Stimulated activated CD8-positive, alpha-beta memory T cell treated with anti-CD3 and anti-CD28 coated beads, Interleukin-4, amount 100 ng/mL, for 1 hour (primary cell): ENCODE data around the gene SH3PXD2B.
"Not testable (repeated sequence)": the region's sequence is repeated elsewhere in the genome, so short reads cannot be mapped to it uniquely, and the experiment has no call there.

ENCODE experiments used
- DNase-seq, 2 donors: peaks; one replicate each; pipeline ENCODE4 v3.0.0-alpha.2; 2020; ENCODE audit warnings: low read depth in 2 of 2, low spot score in 1 of 2

SH3PXD2B gene

DNA sequence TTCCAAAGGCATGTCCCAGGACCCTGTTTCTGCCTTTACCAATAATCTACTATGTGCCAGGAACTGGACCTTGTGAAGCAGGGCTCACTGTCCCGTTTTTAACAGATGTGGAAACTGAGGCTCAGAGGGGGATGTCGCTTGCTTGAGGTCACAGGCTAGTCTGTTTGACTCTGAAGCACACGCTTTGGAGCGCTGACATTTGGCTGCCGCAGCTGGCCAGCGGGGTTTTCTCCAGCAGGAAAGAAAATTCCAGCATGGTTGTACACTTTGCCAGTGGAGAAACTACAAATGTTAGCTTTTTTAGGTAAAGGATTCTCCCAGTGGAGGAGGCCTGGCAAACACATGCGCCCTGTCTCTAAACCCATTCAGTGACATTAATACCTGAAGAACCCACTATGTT, 50.5 kb downstream of the SH3PXD2B start:
- DNase-seq = no peak

- no peak for DNase-seq
These were observed 51.0 kb downstream of the SH3PXD2B start for GRCh38 chr5:172403189-172403796.

- no peak for DNase-seq
These were observed 51.7 kb downstream of the SH3PXD2B start for GRCh38 chr5:172402531-172403188.

GRCh38 chr5:172402031-172402430, 52.3 kb downstream of the SH3PXD2B start:
- DNase-seq = not testable (repeated sequence)

- no peak for DNase-seq
These were observed 54.5 kb downstream of the SH3PXD2B start for GRCh38 chr5:172399826-172400225.

GRCh38 chr5:172399336-172399735, 55.0 kb downstream of the SH3PXD2B start:
- DNase-seq = no peak

DNA sequence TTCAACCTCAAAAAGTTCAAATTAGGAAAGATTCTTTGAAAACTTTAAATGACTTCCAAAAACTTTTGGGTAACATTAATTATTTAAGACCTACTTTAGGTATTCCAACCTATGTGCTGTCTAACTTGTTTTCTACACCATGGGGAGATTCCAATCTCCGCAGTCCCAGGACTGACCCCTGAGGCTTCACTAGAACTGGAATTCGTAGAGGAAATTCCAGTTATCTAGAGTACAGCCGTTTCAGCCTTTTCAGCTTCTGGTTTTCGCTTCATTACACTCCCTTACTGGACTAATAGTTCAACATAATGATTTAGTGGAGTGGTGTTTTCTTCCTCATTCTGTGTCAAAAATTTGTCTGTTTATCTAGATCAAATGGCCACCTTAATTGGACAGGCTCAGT, 55.7 kb downstream of the SH3PXD2B start:
- not testable (repeated sequence) for DNase-seq

DNA sequence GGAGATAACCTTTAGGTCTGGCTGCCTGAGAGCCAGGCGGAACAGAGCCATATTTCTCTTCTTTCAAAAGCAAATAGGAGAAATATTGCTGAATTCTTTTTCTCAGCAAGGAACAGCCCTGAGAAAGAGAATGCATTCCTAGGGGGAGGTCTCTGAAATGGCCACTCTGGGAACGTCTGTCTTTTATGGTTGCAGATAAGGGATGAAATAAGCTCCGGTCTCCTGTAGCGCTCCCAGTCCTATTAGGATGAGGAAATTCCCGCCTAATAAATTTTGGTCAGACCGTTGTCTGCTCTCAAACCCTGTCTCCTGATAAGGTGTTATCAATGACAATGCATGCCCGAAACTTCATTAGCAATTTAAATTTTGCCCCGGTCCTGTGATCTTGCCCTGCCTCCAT, 57.3 kb downstream of the SH3PXD2B start:
- DNase-seq = not testable (repeated sequence)

DNA sequence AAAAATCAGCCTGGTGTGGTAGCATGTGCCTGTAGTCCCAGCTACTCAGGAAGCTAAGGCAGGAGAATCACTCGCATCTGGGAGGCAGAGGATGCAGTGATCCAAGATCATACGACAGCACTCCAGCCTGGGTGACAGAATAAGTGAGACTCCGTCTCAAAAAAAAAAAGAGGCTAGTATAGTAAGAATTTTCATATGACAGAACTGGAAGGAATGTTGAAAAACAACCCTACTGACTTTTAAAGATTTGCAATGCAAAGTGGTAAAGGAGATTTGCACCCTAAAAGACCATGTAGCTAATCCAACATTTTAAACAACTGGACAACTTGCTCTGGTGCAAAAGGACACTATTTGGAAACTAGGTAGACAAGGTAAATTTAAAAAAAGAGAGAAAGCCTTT, 58.1 kb downstream of the SH3PXD2B start:
- no peak for DNase-seq

DNA sequence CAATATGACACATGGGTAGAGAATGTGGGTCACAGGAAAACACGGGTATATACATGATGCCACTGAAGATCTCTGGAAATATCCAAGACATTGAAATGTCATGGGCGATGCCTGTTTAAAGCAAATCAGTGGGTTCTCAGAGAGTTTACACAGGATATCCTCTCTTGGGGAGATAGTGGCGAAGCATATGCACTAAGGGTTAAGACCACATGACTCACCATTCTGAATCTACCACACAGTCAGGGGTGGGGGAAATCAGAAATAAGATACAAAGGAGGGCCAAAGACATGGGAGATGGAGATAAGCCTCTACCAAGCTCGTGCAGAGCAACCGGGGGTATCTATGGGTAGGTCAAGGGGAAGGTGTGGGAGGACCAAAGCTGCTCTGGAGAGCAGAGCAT, 58.8 kb downstream of the SH3PXD2B start:
- DNase-seq = no peak

- no peak for DNase-seq
These were observed 64.7 kb downstream of the SH3PXD2B start for GRCh38 chr5:172389578-172390112.

GRCh38 chr5:172388246-172388733, 66.0 kb downstream of the SH3PXD2B start:
- no peak for DNase-seq

- DNase-seq = no peak
These were observed 68.6 kb downstream of the SH3PXD2B start for GRCh38 chr5:172385707-172386106.

DNA sequence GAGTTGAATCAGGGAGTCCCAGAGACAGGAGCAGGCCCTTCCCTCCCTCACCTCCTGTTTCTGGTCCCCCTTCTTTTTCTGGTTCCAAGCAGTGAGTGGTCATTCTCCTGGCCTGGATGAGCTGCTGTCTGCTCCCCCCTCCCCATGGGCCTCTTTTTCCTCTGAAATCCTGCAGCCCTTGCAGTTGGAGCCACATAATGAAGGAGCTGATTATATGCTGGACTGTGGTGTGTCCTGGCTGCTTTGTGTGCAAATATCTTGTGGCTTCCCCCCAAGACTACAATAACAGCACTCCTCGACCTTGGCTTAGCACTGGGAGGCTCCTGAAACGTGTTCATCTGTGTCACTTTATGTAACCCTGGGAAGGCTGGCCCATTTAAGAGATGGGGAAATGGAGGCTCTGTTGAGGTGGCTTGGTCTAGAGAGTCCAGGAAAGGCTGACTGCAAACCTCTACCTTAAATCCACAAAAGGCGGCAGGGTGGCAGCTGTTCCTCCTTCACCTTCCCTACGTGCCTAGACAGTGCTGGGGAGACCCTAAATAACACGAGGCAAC, 69.2 kb downstream of the SH3PXD2B start:
- no peak for DNase-seq

DNA sequence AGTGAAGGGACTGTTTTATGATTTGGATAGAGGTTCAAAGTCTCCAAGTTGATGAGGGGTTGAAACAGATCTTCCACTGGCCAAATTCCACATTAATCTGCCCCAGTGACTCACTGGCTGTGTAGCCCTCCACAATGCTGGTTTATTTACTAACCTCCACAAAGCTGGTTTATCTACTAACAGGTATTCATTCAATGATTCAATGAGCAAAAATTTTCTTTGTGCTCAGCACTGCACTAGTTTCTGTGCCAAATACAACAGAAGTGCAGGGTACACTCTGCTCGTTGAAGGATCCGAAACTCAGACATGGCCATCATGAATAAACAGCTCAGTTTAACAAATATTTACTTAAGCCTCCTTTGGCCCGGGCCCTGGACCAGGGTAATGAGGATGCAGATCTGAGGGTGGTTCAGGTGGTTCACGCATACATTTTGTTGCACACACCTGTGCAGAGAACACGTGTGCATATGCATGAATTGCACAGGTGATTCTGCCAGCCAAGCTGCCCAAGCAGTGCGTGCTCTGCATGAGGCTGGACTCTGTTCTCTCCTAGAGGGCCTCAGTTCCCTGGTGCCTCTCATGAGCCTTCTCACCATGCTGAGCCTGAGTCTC, 71.0 kb downstream of the SH3PXD2B start:
- no peak for DNase-seq

- DNase-seq = no peak
These were observed 73.2 kb downstream of the SH3PXD2B start for GRCh38 chr5:172380987-172381643.

DNA sequence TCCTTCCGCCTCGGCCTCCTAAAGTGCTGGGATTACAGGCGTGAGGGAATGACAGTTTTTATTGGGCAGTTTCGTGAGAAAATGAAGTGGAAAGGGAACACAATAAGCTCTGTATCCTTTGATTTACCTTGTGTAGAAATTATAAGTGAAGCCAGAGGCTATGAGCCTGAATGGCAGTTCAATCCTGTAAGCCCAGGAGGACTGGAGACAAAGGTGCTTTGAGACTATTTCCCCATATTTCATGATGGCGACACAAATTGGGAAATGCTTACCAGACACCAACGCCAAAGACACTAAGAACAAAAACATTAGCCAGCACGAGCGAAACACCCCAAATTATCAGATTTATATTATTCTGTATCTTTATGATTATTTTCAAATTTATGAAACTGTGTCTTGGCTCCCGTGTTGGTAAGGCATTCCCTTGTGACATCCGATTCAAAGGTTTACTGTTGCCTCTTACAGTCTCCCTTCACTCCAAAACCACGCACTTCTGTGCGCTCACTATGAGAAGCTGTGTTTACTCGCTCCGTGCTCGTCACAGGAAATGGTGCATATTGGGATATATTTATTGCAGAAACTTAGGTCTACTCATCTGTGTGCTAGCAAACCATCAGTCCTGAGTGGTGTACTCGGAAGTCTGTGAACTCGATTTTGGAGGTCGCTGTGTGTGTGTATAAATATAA, 73.9 kb downstream of the SH3PXD2B start:
- DNase-seq = no peak

DNA sequence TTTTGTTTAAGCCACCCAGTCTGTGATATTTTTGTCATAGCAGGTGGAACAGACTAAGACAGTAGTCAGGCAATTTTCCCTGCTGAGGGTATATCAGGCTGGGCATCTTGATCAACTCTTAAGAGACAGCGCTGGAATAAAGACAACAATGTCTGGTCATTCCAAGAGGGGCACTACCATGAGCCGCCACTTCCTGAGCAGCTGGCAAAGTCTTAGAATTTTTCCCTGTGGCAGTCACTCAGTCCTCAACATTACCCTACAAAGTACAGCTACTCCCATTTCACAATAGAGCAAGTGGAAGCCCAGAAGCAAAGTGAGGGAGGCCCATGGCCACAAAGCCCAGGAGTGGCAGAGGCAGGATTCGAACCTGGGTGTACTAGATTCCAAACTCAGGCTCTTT, 74.8 kb downstream of the SH3PXD2B start:
- no peak for DNase-seq

DNA sequence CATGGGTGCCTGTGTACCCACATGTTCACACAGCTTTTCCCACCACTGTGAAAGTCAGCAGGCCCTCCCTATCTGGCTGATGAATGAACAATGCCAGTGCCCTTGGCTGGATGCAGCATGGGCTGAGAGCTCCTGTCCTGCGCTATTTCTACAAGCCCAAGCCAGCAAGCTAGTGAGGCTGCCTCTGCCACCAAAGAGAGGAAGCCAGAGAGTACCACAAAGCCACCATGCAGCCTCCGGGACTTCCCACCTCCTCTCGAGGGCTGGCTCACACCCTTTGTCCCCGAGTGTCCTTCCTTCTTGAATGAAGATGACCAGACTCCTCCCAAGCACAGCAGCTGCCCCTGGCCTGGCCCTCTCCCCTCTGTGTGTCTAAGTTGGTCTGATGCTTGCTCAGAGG, 76.5 kb downstream of the SH3PXD2B start:
- no peak for DNase-seq

DNA sequence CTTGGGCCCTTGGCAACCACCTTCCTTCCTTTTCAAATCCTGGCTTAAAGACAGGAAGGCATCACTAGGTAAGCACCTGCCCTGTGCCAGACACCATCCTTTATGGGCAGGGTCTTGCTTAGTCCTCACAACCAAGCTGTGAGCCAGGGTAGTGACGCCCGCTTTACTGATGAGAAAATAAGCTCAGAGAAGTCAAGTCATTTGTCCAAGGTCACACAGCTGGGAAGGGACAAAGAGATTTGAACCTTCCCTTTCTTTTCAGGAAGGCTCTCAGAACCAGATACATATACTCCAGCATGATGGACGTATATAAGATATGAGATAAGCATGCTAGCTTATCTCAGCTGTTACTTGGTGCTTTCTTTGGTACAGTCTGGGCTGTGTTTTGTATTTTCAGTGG, 76.9 kb downstream of the SH3PXD2B start:
- DNase-seq = no peak

GRCh38 chr5:172374783-172375182, 79.5 kb downstream of the SH3PXD2B start:
- DNase-seq = no peak
